ENCODE data around the gene COL9A3. TPM values are rescaled to one million over a fixed set of nuclear protein-coding genes. Genes with fewer than 3 reads are reported as not detected.

Gene COL9A3
- polyA plus RNA-seq, 1 experiment, result 0.98 TPM

DNA sequence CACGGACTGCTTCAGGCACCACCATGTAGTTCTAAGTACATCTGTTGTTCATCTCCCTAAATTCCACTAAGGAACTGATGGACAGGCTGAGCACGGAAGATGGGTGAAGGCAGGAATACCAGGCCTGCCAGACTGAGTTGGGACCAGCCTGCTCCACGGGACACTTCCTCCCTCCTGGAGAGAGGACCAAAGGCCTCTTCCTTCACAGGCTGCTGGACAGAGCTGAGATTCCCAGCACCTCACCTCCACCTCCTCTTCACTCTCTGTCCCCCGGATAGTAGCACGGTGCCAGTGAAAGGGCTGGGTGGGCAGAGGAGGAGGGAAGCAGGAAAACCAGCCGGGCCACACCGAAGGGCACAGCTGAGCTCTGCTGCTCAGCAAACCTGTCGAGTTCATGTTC lies 67.7 kb downstream of the COL9A3 start:
- no peak for DNase-seq (ENCODE audit: low read depth, low spot score)
- ChIA-PET CTCF (no interaction called here), POLR2A (no interaction called here)

DNA sequence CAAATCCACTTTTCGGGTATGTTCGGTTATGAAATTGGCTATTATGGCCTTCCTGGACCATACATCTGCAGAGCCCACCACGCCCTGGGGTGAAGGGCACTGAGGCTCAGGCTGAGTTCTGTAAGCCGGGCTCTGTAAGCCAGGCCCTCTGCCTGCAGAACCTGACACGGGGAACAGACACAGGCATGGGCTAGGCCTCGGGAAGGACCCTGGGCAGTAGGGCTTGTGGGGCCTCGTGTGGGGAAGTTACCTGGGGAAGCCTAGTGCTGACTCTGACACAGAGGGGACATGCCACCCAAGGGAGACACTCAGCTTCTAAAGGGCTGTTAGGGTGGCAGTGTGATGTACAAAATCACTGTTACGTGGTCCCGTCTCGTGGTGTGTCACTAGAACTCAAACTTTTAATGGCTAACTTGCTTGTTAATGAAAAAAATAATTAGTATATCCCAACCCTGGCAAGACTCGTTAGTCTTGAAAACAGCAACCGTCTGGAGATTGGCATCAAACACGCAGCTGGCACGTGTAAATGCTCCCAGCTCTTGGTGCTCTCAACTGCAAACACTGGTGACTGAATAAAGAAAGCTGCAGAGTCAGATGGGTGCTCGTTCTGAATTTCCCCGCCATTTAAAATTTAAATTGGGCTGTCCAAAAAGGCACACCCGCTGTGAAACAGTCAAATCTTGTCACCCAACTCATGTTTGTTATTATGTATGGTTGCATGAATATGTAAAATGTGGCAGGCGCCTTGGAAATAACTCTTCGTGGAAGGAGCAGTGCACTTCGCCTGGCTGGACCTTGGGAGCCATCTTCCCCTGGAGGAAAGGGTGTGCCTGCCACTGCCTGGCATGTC lies 68.4 kb downstream of the COL9A3 start:
- Histone ChIP-seq H3K4me3 (ENCODE audit: low read depth, low read length) (no peak overlapping the region), H3K9me3 (ENCODE audit: control insufficient read depth, insufficient read depth, low read length) (no peaks in the 10 kb centered on the region; the same call in 1 of the 2 replicates), H3K27me3 (ENCODE audit: control insufficient read depth, insufficient read depth, low read length) (no peaks in the 10 kb centered on the region), H3K27ac (ENCODE audit: low read depth, low read length) (no peak overlapping the region)
- DNase-seq (ENCODE audit: low read depth, low spot score), result no peak
- ChIA-PET POLR2A (no interaction called here), CTCF (interaction anchor here (7.1 kb wide), 1 partner anchor 14 kb away, joined by 40 read pairs; no protein-coding TSS in a partner anchor)
- TF ChIP-seq, protein P1, sequence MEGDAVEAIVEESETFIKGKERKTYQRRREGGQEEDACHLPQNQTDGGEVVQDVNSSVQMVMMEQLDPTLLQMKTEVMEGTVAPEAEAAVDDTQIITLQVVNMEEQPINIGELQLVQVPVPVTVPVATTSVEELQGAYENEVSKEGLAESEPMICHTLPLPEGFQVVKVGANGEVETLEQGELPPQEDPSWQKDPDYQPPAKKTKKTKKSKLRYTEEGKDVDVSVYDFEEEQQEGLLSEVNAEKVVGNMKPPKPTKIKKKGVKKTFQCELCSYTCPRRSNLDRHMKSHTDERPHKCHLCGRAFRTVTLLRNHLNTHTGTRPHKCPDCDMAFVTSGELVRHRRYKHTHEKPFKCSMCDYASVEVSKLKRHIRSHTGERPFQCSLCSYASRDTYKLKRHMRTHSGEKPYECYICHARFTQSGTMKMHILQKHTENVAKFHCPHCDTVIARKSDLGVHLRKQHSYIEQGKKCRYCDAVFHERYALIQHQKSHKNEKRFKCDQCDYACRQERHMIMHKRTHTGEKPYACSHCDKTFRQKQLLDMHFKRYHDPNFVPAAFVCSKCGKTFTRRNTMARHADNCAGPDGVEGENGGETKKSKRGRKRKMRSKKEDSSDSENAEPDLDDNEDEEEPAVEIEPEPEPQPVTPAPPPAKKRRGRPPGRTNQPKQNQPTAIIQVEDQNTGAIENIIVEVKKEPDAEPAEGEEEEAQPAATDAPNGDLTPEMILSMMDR (IDR thresholded peaks at IDR 0.05; ENCODE audit: low read depth, low read length), result no peak

More for the DNA sequence above, 67.7 kb downstream of the COL9A3 start:
- Histone ChIP-seq H3K27ac (ENCODE audit: low read depth, low read length) (no peak overlapping the region), H3K9me3 (ENCODE audit: control insufficient read depth, insufficient read depth, low read length) (no peaks in the 10 kb centered on the region; the same call in 1 of the 2 replicates), H3K27me3 (ENCODE audit: control insufficient read depth, insufficient read depth, low read length) (no peaks in the 10 kb centered on the region), H3K4me3 (ENCODE audit: low read depth, low read length) (no peak overlapping the region)
- TF ChIP-seq, protein P1 (IDR thresholded peaks at IDR 0.05; ENCODE audit: low read depth, low read length), result no peak

DNA sequence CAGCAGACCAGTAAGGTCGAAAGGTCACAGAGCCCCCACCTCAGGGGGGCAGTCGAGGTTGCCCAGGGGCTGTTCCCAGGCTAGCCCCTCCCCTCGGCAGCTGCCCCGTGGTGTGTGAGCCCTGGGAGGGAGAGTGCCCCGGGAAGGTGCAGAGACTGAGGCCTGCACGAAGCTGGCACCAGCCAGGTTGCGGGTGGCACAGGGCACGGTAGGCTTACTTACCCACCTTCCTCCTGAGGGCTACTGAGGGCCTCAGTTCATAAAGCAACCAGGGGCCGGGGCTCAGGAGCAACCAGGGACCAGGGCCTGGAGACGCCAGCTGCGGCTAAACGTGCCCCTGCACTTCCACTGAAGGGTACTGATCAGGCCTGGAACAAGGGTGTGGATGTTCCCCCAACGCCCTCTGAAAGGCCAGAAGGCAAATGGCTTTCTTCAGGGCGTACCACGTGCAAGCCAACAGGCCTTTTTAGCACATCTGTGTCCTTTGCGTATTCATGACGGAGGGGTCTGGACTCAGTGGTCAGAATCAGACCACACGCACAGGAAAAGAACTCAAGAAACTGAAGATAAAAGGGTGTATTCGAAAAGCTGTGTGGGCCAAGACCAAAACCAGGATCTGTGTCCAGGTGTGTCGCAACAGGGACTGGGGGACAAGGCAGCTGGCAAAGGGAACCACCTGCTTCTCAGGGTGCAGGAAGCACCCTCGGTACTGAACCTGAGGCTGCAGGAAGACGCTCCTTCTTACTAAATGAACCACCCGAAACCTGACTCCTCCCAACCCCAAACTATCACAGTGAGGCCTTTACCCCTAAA lies 69.3 kb downstream of the COL9A3 start:
- ChIA-PET CTCF (interaction anchor here (1.5 to 7.1 kb wide), 3 partner anchors 10 to 18 kb away, joined by 6 to 40 read pairs (median 7); no protein-coding TSS in a partner anchor), POLR2A (no interaction called here)
- H3K27me3 ChIP-seq (ENCODE audit: control insufficient read depth, insufficient read depth, low read length), result no peaks in the 10 kb centered on the region
- DNase-seq (ENCODE audit: low read depth, low spot score), result no peak
- H3K27ac ChIP-seq (ENCODE audit: low read depth, low read length), result no peak overlapping the region
- H3K4me3 ChIP-seq (ENCODE audit: low read depth, low read length), result no peak overlapping the region
- no peaks in the 10 kb centered on the region; the same call in 1 of the 2 replicates for H3K9me3 ChIP-seq (ENCODE audit: control insufficient read depth, insufficient read depth, low read length)
- TF ChIP-seq, protein P1 (IDR thresholded peaks at IDR 0.05; ENCODE audit: low read depth, low read length), result no peak

DNA sequence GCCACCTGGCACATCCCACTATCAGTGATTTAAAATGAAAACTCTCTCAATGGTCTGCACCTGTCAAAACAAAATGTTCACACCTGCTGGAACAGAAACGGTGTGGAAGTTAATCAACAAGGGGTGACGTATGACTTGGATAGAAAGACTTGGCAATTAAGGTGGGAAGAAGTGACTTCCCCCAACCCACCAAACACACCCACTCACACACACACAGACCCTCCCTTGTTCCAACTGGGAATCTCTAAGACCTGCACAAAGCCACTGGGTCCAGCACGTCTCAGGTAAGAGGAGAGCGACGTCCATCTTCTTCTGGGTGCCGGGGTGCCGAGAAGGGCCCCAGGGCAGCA lies 69.8 kb downstream of the COL9A3 start:
- DNase-seq (ENCODE audit: low read depth, low spot score), result no peak
- H3K4me3 ChIP-seq (ENCODE audit: low read depth, low read length), result no peak overlapping the region
- TF ChIP-seq, protein P1 (IDR thresholded peaks at IDR 0.05; ENCODE audit: low read depth, low read length), result no peak
- H3K27me3 ChIP-seq (ENCODE audit: control insufficient read depth, insufficient read depth, low read length), result no peaks in the 10 kb centered on the region
- no peak overlapping the region for H3K27ac ChIP-seq (ENCODE audit: low read depth, low read length)
- ChIA-PET CTCF (interaction anchor here (0.7 to 7.1 kb wide), 6 partner anchors 9 to 78 kb away, joined by 3 to 40 read pairs (median 5); no protein-coding TSS in a partner anchor), POLR2A (interaction anchor here (1.2 kb wide), 1 partner anchor 11 kb away, joined by 5 read pairs; no protein-coding TSS in a partner anchor)
- no peaks in the 10 kb centered on the region; the same call in 1 of the 2 replicates for H3K9me3 ChIP-seq (ENCODE audit: control insufficient read depth, insufficient read depth, low read length)
